Nephron progenitor cell (in vitro differentiated cells): ENCODE results near the gene CFAP70.
"Not testable (repeated sequence)": the region's sequence is repeated elsewhere in the genome, so short reads cannot be mapped to it uniquely, and the experiment has no call there.

Source experiments
- DNase-seq: peaks from one replicate; pipeline ENCODE4 v3.0.0; 2021
- H3K27ac Mint-ChIP-seq: 2 replicates; pipeline ENCODE4 v1.8.0; 2021; ENCODE audit warnings: mild to moderate bottlenecking, moderate library complexity, mixed read lengths
- H3K27me3 Mint-ChIP-seq: 2 replicates; pipeline ENCODE4 v1.8.0; 2021; ENCODE audit warnings: mild to moderate bottlenecking, low read depth, mixed read lengths; ENCODE audit not compliant: poor library complexity
- H3K36me3 Mint-ChIP-seq: 2 replicates; pipeline ENCODE4 v1.8.0; 2021; ENCODE audit warnings: low read depth, mixed read lengths
- H3K4me1 Mint-ChIP-seq: 2 replicates; pipeline ENCODE4 v1.8.0; 2021; ENCODE audit warnings: mixed read lengths
- H3K4me3 Mint-ChIP-seq: 2 replicates; pipeline ENCODE4 v1.8.0; 2021; ENCODE audit warnings: mild to moderate bottlenecking, moderate library complexity, mixed read lengths
- H3K9me3 Mint-ChIP-seq: 2 replicates; pipeline ENCODE4 v1.8.0; 2021; ENCODE audit warnings: mild to moderate bottlenecking, moderate library complexity, mixed read lengths
- CTCF ChIP-seq: fragments of 200-600 bp; sonication (generic); IDR thresholded peaks from 2 replicates; pipeline ENCODE4 v1.5.0; 2021; ENCODE audit warnings: antibody characterized with exemption

Gene CFAP70

GRCh38 chr10:73339436-73339835, 19.2 kb downstream of the CFAP70 start:
- Mint-ChIP-seq H3K9me3 (no peaks in the 10 kb centered on the region), H3K36me3 (no peaks in the 10 kb centered on the region), H3K27me3 (peaks cover 6% of the 10 kb centered on the region), H3K27ac (no peak overlapping the region), H3K4me1 (no peaks in the 10 kb centered on the region), H3K4me3 (no peak overlapping the region)
- no peak for DNase-seq
- TF ChIP-seq CTCF, result no peak

GRCh38 chr10:73338801-73339368, 19.8 kb downstream of the CFAP70 start:
- no peak for TF ChIP-seq CTCF
- Mint-ChIP-seq H3K36me3 (no peaks in the 10 kb centered on the region), H3K9me3 (no peaks in the 10 kb centered on the region), H3K4me1 (no peaks in the 10 kb centered on the region), H3K4me3 (no peak overlapping the region), H3K27me3 (peaks cover 6% of the 10 kb centered on the region), H3K27ac (no peak overlapping the region)
- DNase-seq, result no peak

GRCh38 chr10:73333202-73333601, 25.5 kb downstream of the CFAP70 start:
- Mint-ChIP-seq H3K36me3 (no peaks in the 10 kb centered on the region), H3K4me1 (no peaks in the 10 kb centered on the region), H3K9me3 (no peaks in the 10 kb centered on the region), H3K4me3 (no peak overlapping the region), H3K27me3 (peaks cover 24% of the 10 kb centered on the region), H3K27ac (no peak overlapping the region)
- no peak for TF ChIP-seq CTCF
- DNase-seq, result no peak

- no peaks in the 10 kb centered on the region for H3K4me1 Mint-ChIP-seq
- DNase-seq, result no peak
- no peaks in the 10 kb centered on the region for H3K36me3 Mint-ChIP-seq
- TF ChIP-seq CTCF, result no peak
- no peak overlapping the region for H3K4me3 Mint-ChIP-seq
- H3K27ac Mint-ChIP-seq, result no peak overlapping the region
- peaks cover 3% of the 10 kb centered on the region for H3K9me3 Mint-ChIP-seq
- peaks cover 24% of the 10 kb centered on the region for H3K27me3 Mint-ChIP-seq
These were observed 26.3 kb downstream of the CFAP70 start for GRCh38 chr10:73332379-73332778.

GRCh38 chr10:73328523-73328922, 30.1 kb downstream of the CFAP70 start:
- not testable (repeated sequence) for H3K4me1 Mint-ChIP-seq, H3K36me3 Mint-ChIP-seq, DNase-seq, H3K4me3 Mint-ChIP-seq, H3K27ac Mint-ChIP-seq
- Mint-ChIP-seq H3K27me3 (peaks cover 21% of the 10 kb centered on the region), H3K9me3 (peaks cover 14% of the 10 kb centered on the region)

- not testable (repeated sequence) for H3K27ac Mint-ChIP-seq, H3K4me1 Mint-ChIP-seq, H3K27me3 Mint-ChIP-seq, H3K36me3 Mint-ChIP-seq, H3K4me3 Mint-ChIP-seq, DNase-seq
- H3K9me3 Mint-ChIP-seq, result peaks cover 32% of the 10 kb centered on the region
These were observed 33.4 kb downstream of the CFAP70 start for GRCh38 chr10:73325290-73325689.

- DNase-seq, H3K4me3 Mint-ChIP-seq, H3K27ac Mint-ChIP-seq, H3K27me3 Mint-ChIP-seq, H3K4me1 Mint-ChIP-seq, H3K36me3 Mint-ChIP-seq: not testable (repeated sequence)
- H3K9me3 Mint-ChIP-seq, result peaks cover 43% of the 10 kb centered on the region
These were observed 35.1 kb downstream of the CFAP70 start for GRCh38 chr10:73323582-73323981.
